Lower lobe of right lung (tissue), 2 donors: ENCODE measurements around the gene PLP2. TPM values are rescaled to one million over a fixed set of nuclear protein-coding genes. Genes with fewer than 3 reads are reported as not detected.

Experiments
- ATAC-seq, 2 donors: fragments of 200-7000 bp; cut with Tn5 transposase; one replicate each; pipeline ENCODE4 v1.9.1; 2020 to 2022; ENCODE audit warnings: mild to moderate bottlenecking in 2 of 2, moderate library complexity in 2 of 2
- DNase-seq: peaks from one replicate; pipeline ENCODE4 v3.0.0-alpha.2; 2020
- H3K27ac ChIP-seq: fragments of 200-600 bp; one replicate; pipeline ENCODE4 v1.8.0; 2022
- H3K27me3 ChIP-seq: fragments of 200-600 bp; one replicate; pipeline ENCODE4 v1.8.0; 2022; ENCODE audit warnings: low read depth
- H3K36me3 ChIP-seq: fragments of 200-600 bp; one replicate; pipeline ENCODE4 v1.8.0; 2022; ENCODE audit warnings: mild to moderate bottlenecking
- H3K4me1 ChIP-seq: fragments of 200-600 bp; one replicate; pipeline ENCODE4 v1.8.0; 2022
- H3K4me3 ChIP-seq: fragments of 200-600 bp; one replicate; pipeline ENCODE4 v1.8.0; 2022; ENCODE audit warnings: mild to moderate bottlenecking
- H3K9me3 ChIP-seq: fragments of 200-600 bp; one replicate; pipeline ENCODE4 v1.8.0; 2022
- CTCF ChIP-seq: fragments of 200-600 bp; IDR thresholded peaks from one replicate; pipeline ENCODE4 v1.8.0; 2022; ENCODE audit warnings: antibody characterized with exemption, mild to moderate bottlenecking
- intact Hi-C: fragments of 100-400 bp; cut with DNase I; formaldehyde crosslinking; loops from one replicate; pipeline ENCODE4 v1.11.0; 2022
- total RNA-seq: library from RNA; stranded (reverse); fragmentation: NEBNext Ultra II Directional; extraction: Animal tissue kit (Norgen Biotek cat#: 25700); gene quantifications from one replicate; pipeline ENCODE4 v1.2.1, GENCODE V29; 2021
- donor health status: DM: no; HTN: yes; CAD: no; lungs with severe emphysema.

Gene PLP2
- total RNA-seq, 1 donor from 2014 or later = 91.8 TPM

- H3K36me3 ChIP-seq = no peaks in the 10 kb centered on the region
- no peaks in the 10 kb centered on the region for H3K9me3 ChIP-seq
- no peak for DNase-seq
- H3K27ac ChIP-seq = no peak overlapping the region
- TF ChIP-seq CTCF = no peak
- no peaks in the 10 kb centered on the region for H3K27me3 ChIP-seq
- H3K4me1 ChIP-seq = no peaks in the 10 kb centered on the region
- intact Hi-C loops = no loop called here
- H3K4me3 ChIP-seq = no peak overlapping the region
- ATAC-seq = no peak
Measured at GRCh38 chrX:49210406-49210805, 38.7 kb downstream of the PLP2 start.

- Histone ChIP-seq H3K4me3 (no peak overlapping the region), H3K9me3 (no peaks in the 10 kb centered on the region), H3K36me3 (no peaks in the 10 kb centered on the region), H3K27ac (no peak overlapping the region), H3K4me1 (no peaks in the 10 kb centered on the region), H3K27me3 (no peaks in the 10 kb centered on the region)
- ATAC-seq = no peak
- intact Hi-C loops = no loop called here
- no peak for TF ChIP-seq CTCF
- no peak for DNase-seq
Measured at GRCh38 chrX:49211074-49211473, 39.4 kb downstream of the PLP2 start.

DNA sequence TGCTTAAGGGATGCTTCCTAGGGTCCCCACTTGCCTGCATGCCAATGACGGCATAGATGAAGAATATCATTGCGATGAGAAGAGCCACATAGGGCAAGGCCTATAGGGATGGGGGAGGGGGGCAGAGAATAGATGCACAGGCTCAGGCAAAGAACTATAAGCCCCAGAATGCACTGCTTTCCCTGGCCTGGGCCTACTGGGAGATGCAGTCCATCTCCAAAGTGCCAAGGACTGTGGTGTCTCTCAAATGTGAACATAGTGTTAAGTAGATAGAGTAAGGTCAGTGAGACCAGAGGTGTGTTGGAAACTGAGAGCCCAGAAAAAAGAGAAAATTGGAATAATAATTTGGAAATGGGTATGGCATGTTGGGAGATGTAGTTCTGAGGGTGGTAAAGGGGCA is 40.5 kb downstream of the PLP2 start:
- no peaks in the 10 kb centered on the region for H3K27me3 ChIP-seq
- no peak for TF ChIP-seq CTCF
- H3K36me3 ChIP-seq = no peaks in the 10 kb centered on the region
- H3K9me3 ChIP-seq = no peaks in the 10 kb centered on the region
- H3K4me1 ChIP-seq = no peaks in the 10 kb centered on the region
- H3K4me3 ChIP-seq = no peak overlapping the region
- ATAC-seq = no peak
- DNase-seq = no peak
- no peak overlapping the region for H3K27ac ChIP-seq
- intact Hi-C loops = no loop called here

- H3K4me3 ChIP-seq = no peak overlapping the region
- TF ChIP-seq CTCF = no peak
- no peaks in the 10 kb centered on the region for H3K27me3 ChIP-seq
- no peak overlapping the region for H3K27ac ChIP-seq
- ATAC-seq = no peak
- no peaks in the 10 kb centered on the region for H3K36me3 ChIP-seq
- DNase-seq = no peak
- H3K4me1 ChIP-seq = no peaks in the 10 kb centered on the region
- intact Hi-C loops = no loop called here
- no peaks in the 10 kb centered on the region for H3K9me3 ChIP-seq
Measured at GRCh38 chrX:49212861-49213260, 41.2 kb downstream of the PLP2 start.

DNA sequence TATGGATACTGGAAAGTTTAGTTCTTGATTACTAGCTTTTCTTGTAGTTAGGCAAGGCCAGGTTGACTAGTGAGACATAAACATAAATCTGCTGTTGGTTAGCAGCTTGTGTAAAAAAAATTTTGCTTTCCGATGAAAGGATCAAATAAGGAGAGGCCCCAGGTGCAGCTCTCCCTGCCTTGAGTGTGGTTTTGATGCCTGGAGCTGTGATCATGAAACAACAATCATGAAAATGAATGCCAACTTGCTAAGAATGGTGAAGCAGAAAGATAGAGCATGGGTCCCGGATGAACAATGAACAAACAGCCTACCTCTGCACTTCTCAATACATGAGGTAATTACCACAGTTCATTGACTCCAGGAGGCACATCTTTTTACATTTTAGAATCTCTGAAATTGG is 42.7 kb downstream of the PLP2 start:
- no peak overlapping the region for H3K27ac ChIP-seq
- ATAC-seq = no peak
- no peaks in the 10 kb centered on the region for H3K27me3 ChIP-seq
- intact Hi-C loops = no loop called here
- no peaks in the 10 kb centered on the region for H3K36me3 ChIP-seq
- no peak for TF ChIP-seq CTCF
- H3K4me3 ChIP-seq = no peak overlapping the region
- no peaks in the 10 kb centered on the region for H3K9me3 ChIP-seq
- DNase-seq = no peak
- H3K4me1 ChIP-seq = no peaks in the 10 kb centered on the region

DNA sequence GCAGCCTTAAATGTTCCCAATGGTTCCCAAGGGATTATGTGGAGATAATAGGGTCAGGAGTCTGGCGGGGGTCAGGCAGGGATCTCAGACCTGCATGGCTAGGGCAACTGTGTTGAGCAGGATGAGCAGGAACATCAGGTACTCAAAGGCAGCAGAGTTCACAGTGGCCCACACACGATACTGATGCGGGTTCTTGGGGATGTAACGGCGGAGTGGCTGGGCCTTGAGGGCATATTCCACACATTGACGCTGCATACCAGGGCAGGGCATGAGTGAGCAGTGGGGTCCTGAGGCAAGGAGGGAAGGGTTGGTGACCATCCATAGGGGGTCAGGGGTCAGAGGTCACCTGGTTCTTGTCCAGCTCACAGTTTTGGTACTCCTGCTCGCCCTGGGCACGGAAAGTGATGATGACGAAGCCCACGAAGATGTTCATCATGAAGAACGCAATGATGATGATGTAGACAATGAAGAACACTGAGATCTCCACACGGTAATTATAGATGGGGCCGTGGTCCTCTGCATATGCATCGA is 43.4 kb downstream of the PLP2 start:
- no peak overlapping the region for H3K27ac ChIP-seq
- H3K36me3 ChIP-seq = no peaks in the 10 kb centered on the region
- H3K4me3 ChIP-seq = no peak overlapping the region
- intact Hi-C loops = no loop called here
- H3K4me1 ChIP-seq = no peaks in the 10 kb centered on the region
- ATAC-seq (no peak), DNase-seq (no peak)
- no peak for TF ChIP-seq CTCF
- no peaks in the 10 kb centered on the region for H3K27me3 ChIP-seq
- H3K9me3 ChIP-seq = no peaks in the 10 kb centered on the region
